HG03521 (cell line): Measurements from ENCODE around the gene EPX.
A peak's percentile ranks its signal among the peaks of the same experiment; 100 is the strongest.

Experiments used
- ATAC-seq: cut with Tn5 transposase; IDR thresholded peaks from one replicate; pipeline ENCODE4 v1.9.1; 2021; ENCODE audit warnings: mild to moderate bottlenecking, moderate library complexity; ENCODE audit not compliant: unreplicated experiment

Gene EPX

GRCh38 chr17:58249270-58250133 is 57.0 kb downstream of the EPX start:
- peak; percentile 53 for ATAC-seq

GRCh38 chr17:58250344-58251011 is 58.0 kb downstream of the EPX start:
- no peak for ATAC-seq

GRCh38 chr17:58252141-58252540 is 59.6 kb downstream of the EPX start:
- ATAC-seq: no peak

GRCh38 chr17:58253082-58253481 is 60.6 kb downstream of the EPX start:
- no peak for ATAC-seq
